HG02943 (cell line): ENCODE data around the gene NFASC.

Experiments used
- ATAC-seq: cut with Tn5 transposase; IDR thresholded peaks from one replicate; pipeline ENCODE4 v1.9.1; 2021; ENCODE audit warnings: mild to moderate bottlenecking, low read depth, moderate library complexity; ENCODE audit not compliant: unreplicated experiment

Gene NFASC

DNA sequence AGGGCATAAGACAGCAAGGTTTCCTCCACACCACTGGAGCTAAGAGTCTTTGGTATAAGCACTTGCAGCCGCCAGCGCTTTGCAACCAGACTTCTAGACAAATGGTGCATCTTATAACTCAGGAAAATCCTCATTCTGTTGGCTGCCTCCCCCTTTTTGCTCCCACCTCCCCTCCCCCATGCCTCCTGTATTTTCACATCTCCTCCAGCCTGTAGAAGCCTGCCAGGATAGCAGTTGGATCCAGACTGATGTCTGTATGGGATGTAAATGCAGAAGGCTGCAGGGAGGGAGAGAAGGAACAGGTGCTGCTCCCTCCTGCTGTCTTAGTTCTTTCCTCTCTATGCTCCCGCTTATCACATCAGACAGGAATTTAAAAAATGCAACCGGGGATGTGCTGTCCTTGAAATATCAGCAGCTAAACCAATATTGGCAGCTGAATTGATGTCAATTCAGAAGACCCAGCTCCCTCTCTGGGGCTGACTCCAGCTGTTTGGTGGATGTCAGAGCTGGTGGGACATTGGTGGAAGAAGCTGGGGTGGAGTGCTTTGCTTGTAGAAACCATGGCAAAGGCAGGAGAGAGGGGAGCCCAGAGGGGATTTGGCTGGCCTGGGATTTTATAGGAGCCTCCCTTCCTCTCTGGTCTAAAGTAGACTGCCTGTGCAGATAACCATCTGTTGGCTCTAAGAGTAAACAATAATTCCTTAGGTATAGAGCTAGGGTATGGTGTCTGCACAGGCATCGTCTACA is 53.5 kb downstream of the NFASC start:
- ATAC-seq: no peak

DNA sequence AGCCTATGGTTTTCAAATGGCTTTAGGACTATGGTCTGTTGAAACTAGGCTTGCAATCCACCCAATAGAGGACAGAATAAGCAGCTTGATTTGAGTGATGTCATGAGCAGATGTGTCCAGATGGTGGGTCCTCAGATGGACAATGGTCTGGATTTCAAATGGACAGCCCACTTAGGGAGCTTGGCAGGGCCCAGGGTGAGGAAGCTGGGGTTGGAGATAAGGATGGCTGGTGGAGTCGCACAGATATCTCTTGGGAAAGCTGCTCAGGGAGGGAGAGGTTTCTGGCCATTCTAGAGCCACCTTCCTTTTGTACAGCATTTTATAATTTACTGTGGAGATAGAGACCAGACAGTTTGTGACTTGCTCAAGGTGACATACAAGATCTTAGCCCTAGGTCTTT is 55.0 kb downstream of the NFASC start:
- ATAC-seq: no peak

DNA sequence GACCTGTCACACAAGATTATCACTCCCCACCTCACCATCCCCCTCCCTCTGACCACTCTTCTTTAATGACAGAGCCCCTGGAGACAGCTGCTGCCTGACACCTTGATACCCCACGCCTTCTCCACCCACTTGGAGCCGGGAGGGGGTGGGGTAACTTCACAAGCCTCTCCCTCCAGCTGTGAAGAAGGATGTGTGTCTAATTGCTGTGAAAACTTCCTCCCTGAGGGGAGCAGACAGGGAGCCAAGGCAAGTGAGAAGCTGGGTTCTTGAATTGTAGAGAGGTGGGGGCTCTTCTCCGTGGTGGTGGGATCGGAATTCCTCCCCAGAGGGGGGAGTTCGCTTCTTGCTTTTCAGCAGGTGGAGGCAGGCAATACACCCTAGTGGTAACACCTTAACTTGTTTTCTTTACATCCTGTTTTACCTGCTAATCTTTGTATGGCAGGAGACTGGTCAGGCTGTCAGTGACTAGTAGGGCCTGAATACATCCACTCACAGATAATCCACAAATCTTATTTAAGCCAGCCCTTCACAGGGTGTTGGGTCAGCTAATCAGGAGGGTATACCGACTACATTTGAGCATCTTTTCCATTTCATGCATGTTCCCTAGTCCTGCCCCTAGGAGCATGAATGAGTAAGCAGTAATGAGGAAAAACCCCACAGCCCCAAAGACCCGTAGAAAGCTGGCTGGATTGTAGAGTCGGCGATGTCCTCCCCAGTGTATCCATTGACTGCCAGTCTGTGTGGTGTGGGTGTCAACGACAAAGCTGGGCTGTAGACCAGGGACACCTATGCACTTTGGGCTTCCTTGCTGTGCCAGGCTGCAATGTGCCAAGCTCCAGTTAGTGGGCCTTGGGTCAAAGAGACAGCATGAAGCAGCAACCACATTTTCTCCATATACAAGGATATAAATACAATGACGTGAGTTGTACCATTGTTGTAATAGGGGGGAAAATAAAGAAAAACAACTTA is 57.3 kb downstream of the NFASC start:
- ATAC-seq: no peak

DNA sequence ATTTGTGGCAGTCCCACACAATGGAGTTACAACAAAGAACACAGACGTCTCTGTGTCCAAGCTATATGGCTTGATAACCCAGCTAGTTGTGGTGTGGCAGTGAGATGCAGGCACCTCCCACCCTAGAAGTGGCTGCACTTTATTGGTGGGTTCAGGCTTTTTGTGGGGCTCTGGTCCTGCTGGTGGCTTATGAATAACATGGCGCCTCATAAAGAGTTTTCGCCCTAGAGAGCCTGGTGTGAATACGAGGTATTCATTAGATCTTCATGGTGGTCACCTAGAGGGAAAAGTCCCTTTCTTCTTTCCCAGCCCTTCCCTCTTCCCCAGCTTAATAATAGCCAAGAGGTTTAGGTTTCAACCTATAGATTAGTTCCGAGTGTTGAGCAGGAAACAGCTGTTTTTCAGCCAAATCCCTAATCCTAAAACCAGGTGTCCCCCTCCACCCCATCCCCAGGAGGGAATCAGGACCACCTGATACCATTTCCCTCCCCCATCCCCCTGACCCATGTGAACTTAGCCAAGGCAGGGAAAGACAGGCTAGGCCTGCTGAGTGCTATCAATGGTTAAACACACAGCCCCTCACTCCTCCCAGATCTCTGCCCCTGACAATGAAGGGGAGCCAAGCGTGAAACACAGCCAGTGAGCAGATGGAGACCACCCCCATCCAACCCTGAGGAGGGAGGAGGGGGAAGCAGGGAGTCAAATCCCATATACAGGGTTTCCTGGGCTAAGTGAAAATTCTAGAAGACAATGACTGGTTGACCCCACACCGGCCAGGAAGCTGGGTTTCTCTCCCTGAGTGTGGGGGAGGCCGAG is 58.2 kb downstream of the NFASC start:
- ATAC-seq: no peak

DNA sequence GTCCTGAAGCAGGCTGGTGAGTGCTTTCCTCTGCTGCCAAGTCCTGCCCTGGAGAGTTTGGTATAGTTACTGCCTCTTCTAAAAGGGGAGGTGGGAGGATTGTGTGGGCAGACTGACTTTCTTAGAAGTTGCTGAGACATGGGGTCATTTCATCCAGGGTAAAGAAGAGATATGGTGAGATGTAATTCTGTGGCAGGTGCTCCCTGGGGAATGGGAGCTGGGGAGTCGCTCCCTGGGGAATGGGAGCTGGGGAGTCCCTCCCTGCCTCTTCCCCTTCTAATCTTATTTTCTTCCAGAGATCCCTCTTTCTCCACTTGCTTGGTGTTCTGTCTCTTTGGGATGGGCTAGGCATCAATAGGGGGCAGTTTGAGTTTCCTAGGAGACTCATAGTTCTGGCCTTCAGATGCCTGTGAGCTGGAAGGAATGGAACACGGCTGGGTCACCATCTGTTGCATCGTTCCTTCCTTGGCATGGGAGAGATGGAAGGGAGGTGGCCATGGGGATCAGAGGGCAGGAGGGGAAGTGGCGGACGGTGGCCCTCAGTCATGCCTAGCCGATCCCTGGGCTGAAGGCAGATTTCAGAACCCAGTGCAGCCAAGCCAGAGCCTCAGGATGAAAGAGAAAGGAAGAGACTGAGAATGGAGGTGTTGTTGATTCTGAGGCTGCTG is 59.0 kb downstream of the NFASC start:
- no peak for ATAC-seq

DNA sequence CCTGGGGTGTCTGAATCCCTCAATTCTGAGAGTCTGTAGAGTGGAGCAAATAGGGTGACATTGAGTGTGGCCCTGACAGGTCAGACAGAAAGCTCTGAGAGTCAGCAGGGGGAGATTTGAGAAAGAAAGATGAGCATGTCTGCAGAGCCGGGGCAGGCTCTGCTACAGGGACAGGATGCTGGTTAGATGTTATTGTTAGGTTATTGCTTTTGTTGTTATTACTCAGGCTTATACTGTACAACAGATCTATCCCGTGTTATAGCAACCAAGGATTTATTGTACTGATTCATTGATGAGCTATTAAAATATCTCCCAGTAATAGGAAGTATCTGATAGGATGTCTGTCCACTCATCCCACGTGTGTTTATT is 59.5 kb downstream of the NFASC start:
- ATAC-seq: no peak

DNA sequence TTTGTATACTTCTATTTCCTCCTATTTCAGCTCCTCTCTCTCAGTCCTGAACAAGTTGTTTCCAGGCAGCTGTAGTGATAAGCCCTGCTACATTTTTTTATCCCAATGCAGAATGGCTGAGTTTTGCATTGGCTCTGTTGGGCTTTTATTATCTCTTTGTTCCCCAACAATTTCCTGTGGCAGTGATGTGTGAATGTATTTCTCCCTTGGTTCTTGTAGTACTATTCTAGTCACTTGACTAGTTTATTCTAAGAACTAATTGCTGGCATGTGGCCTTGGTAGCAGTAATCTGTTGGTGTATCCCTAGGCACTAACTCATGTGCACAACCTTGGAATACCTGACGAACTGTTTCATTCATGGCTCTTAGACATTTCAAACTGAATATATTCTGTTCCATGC is 60.7 kb downstream of the NFASC start:
- ATAC-seq: no peak

DNA sequence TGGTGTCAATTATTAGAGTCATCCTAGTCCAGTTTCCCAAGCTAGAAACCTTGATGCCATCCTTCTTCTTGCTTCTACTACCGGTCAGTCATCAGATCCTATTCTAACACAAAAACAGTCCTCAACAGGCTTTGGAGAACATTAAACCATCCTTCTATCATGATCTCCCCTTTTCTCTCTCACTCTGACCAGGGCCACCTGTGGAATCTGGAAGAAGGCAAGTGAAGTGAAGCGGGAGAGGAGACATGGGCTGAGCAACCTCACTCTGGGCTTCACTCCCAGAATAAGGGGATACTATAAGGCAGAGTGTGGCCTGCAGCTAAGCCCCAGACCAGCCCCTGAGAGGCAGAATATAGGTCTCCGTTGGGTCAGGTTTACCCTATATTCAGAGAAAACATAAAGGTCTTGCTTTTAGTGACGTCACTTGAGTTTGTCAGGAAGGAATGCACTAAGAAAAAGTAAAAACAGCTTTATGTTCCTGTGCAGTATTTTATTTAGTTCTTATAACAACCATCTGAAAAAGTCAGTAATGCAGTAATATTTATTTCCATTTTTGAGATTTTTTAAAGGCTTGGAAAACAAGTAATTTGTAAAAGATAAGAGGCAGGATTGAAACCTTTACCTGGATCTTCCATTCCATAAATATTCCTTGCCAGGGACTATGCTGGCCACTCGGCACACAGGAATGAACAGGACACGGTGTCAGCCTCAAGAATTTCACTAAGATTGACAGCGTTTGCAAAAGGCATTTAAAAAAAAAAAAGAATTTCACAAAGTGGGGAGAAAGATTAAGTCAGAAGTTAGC is 61.3 kb downstream of the NFASC start:
- no peak for ATAC-seq

DNA sequence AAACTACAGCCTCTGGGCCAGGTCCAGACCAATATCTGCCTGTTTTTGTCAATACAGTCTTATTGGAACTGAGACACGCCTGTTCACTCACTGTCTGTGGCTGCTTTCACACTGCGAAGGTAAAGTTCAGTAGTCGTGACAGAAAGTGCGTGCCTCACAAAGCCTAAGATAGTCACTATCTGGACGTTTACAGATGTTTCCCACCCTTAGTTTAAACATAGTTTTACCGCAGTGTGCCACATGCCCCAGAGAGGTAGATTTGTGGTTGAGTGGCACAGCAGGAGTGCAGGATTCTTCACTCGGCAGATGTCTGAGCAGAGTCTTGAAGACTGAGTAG is 61.9 kb downstream of the NFASC start:
- ATAC-seq: no peak

DNA sequence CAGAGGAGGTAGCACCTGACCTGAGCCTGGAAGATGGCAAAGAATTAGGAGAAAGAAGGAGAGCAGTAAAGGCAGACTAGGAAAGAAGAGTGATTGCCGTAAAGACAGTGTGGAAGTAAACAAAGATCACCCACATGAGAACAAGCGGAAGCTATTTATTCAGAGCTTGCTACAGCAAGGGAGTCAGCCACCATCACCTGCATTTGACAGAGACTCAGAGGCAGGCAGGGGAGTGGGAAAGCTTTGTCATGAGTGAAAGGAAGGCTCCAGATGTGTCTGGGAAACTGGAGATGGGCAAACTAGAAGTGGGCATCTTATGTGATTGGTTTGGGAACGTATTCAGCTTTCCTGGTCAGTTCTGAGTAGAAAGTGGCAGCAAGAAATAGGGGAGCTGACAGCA is 64.5 kb downstream of the NFASC start:
- ATAC-seq: no peak

DNA sequence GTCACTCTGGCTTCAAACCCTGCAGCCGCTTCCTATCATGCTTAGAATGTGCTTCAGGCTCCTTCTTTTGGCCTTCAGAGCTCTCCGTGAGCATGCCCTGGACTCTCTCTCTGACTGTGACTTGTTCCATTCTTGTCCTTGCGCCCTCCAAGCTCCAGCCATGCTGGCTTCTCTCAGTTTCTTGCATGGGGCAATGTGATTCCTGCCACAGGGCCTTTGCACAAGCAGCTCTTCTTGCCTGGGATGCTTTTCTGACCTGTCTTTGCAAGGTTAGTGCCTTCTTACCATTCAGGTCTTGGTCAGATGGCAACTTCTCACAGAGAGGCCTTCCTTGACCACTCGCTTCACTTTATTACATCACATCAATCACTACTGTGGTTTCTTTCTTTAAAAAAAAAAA is 66.1 kb downstream of the NFASC start:
- no peak for ATAC-seq

DNA sequence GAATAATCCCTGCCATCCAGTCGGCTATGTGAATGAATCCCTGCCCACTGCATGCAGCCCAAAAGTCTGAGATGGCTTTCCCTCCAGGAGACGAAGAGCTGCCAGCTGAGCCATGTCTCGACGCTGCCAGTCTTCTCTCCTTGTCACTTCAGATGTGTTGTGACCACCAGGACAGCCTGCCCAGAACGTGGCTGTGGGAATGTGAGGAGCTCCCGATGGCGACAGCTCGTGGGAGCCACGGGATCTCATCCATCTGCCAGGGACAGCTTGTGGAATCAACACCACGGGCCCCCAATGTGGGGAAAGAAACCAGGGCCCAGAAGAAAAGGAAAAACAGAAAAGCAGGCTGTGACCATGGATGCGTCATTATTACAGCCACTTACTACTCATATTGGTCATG is 67.2 kb downstream of the NFASC start:
- ATAC-seq: no peak

DNA sequence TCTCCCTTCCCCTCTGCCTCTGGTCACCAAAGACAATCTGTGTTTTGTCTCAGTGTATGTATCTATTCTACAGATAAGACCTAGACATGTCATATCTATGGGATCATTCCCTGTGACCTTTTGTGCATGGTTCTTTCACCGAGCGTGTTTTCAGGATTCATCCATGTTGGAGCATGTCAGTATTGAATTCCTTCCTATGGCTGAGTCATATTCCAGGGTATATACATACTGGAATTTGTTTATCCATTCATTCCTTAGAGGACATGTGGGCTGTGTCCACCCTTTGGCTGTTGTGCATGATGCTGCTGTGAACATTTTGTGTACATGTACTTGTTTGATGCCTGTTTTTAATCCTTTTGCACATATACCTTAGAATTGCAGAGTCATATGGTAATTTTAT is 69.9 kb downstream of the NFASC start:
- ATAC-seq: no peak

DNA sequence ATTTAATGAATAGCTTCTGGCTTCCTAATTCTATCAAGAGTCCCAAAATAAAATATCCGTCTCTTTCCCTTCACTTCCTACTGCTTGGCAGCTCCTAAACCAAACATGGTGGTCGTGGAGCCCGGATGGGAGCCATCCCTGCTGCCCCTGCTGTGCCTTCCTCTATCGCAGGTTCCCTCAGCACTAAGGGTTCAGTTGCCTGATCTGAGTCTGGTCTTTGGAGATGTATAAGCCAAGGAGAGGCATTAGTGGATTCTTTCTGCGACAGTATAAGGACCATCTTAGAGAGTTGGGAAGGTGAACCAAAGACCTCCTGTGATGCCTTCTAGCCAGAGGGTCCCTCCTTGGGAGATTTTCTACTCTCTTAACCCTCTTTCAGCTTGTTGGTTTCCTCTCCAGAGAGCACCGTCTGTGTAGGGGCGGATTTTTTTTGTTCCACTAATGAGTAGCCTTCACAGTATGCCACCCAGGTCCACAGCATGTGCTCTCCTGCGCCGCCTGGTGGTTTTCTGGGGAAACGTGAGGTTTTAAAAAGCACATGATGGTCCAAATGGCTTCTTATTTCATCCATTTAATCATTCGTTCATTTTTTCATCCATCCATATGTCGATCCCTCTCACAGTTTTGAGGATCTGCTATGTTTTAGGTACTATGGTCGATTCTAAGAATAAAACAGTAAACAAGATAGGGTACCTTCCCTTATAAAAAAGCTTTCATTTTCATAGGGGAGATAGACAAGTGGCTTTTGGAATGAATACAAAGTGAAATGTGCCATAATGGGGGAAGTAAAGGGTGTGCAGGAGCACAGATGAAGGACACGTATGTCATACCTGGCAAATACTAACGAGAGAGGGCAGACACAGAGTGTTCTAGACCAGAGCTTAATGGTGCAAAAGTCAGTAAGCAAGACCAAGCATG is 71.0 kb downstream of the NFASC start:
- ATAC-seq: no peak

DNA sequence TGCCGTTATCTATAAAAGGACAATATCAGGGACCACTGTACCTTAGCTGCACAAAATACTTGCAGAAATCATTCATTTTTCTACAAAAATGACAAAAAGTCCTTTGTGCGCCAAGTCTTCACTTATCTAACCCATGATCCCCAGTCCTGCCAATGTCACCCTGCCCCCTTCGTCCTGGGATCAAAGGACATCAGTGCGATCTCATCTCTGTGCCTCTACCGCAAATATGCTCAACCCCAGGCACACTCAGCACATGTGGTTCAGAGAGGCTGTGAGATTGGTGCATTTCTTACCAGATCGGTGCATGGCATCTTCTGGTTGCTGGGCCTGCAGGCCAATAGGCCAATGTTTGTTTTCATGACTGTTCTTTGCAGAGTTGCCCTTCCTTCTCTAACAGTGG is 72.8 kb downstream of the NFASC start:
- no peak for ATAC-seq

DNA sequence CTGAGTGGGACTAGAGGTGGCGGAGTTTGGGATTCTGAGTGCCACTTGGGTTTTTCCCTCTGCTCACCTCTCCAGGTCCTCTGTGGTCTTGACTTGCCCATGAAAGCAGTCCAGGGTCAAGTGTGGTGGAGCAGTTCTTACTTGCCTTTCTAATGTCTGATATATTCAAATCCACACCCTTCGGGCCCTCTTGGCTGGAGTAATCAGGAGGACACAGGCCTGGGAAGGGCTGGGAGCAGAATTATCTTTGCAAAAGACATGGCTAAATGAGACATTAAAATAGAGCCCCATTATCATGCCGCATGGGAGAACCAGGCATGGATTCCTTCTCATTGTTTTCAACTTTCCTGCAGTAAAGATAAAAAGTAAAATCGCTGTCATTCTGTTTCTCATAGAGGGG is 74.0 kb downstream of the NFASC start:
- ATAC-seq: no peak

DNA sequence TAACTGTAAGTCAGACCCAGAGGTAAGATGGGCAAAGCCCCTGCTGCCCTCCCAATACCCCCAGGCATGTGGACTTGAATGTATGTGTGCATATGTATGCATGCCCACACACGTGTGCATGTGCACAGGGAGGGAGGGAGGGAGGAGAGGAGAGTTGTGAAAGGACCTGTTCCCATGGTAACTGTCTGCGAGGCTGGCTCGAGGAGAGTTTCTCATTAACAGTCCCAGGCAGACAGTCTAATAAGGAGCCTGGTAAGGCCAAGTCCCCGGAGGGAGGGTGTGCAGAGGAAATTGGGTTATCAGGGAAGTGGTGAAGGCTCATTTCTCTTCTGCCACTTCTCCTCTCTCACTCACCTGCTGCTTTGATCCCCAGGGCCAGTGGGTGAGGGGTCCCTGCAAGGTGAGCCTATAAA is 74.9 kb downstream of the NFASC start:
- ATAC-seq: no peak

DNA sequence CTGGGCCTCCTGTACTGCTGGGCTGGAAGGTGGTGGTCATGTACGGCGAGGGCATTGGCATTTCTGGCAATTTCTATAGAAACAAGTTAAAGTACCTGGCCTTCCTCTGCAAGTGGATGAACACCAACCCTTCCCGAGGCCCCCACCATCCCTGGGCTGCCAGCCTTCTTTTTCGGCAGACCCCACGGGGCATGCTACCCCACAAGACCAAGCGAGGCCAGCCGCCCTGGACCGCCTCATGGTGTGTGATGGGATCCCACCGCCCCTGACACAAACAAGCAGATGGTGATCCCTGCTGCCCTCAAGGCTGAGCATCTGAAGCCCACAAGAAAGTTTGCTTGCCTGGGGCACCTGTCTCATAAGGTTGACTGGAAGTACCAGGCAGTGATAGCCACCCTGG is 76.0 kb downstream of the NFASC start:
- ATAC-seq: no peak

DNA sequence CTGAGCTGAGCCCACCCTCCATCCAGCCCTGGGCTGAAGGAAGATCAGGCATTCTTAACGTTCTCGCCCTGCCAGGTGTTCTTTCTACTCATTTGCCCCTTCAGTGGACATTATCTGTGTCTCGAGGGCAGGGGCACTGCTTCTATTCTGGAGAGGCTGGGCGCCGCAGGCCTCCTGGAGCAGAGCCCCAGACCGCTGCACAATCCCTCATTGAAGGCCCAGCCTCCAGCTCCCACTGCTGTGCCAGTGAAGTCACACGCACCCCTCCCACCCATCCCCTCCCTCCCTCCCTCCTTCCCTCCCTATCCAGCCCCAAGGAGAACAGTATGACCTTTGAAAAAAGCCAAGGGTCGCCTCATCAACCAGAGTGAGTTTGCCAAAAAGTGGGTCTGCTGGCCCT is 76.7 kb downstream of the NFASC start:
- ATAC-seq: no peak
